GM18502 (cell line): ENCODE data around the gene SLCO2A1.
"Not testable (repeated sequence)": the region's sequence is repeated elsewhere in the genome, so short reads cannot be mapped to it uniquely, and the experiment has no call there.

Experiments
- ATAC-seq: cut with Tn5 transposase; IDR thresholded peaks from one replicate; pipeline ENCODE4 v1.9.1; 2021; ENCODE audit warnings: mild to moderate bottlenecking; ENCODE audit not compliant: unreplicated experiment, poor library complexity

Gene SLCO2A1

DNA sequence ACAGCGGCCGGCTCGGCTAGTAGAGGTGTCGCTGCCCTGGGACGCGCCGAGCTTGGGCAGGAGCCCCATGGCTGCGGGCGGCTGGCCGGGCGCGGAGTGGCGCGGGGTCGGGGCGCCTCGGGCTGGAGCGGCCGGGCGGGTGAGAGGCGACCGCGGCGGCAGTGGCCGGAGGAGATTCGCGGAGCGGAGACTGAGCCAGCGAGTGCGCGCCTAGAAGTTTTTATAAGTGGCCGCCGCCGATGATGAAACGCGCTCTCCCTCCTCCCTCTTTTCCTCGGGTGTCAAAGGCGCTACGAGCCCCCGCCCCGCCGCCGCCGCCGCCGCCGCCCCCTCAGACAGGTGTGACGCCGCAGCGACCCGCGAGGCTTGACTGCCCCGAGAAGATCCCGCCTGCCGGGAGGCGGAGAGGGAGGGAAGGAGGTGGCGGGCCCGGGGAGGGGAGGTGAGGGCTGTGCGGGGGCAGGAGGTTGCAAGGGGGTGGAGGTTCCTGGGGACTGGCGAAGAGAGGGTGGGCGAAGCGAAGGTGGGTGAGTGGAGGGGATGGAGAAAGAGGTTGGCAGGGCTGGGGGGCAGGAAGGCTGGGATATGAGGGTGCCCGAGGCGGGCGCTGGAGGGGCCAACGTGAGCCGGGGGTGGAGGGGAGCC lies at the start of gene SLCO2A1:
SLCO2A1 (minus strand) TSS at position 192 of the 645 bp plus-strand sequence; CDS start at position 69, 123 bp downstream.
- no peak for ATAC-seq

DNA sequence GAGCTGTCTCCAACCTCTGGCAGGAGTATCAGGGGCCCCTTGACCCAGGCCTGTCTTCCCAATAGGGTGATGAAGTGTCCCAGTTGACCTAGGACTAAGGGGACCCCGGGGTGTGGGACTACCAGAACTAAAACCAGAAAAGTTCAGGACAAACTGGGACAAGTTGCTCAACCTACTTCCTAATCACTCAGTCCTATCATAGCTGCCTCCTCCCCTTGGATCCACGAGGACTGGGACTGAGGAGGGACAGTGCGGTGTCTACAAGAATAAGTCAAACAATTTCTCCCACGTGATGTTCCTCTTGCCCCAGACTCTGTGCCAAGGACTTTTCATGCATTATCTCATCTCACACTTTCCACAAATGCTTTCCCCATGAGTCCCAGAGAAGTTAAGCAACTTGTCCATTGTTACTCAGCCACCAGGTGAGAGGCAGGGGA lies 49.4 kb upstream of the SLCO2A1 start:
- no peak for ATAC-seq

DNA sequence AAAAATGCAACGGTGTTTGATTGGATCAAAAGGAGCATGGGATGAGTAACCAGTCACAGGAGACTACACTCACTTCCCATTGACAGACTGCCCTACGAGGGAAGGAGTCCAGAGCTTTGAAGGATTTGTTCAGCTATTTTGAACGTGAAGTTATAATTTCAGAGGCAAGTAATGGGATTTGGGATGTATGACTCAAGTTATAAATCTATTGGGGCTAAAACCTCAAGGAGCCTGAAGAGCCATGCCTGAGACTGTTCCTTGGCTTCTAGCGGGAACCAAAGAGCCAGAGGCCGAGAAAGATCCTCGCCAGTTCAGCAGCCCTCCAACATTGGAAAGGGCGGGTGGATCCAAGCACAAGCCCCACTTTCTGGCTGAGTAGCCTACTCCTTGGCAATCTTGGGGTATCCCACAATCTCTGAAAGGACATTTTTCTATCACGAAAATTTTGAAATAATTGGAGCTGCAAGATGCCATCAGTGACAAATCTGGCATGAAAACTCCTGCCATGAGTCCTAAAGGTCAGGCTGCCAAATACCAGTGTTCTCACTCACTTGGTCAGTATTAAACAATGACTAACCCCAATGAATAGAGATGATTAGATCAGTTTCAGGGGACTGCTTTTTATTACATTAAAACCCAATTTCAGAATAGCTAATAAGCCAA lies 48.6 kb upstream of the SLCO2A1 start:
- ATAC-seq: no peak

DNA sequence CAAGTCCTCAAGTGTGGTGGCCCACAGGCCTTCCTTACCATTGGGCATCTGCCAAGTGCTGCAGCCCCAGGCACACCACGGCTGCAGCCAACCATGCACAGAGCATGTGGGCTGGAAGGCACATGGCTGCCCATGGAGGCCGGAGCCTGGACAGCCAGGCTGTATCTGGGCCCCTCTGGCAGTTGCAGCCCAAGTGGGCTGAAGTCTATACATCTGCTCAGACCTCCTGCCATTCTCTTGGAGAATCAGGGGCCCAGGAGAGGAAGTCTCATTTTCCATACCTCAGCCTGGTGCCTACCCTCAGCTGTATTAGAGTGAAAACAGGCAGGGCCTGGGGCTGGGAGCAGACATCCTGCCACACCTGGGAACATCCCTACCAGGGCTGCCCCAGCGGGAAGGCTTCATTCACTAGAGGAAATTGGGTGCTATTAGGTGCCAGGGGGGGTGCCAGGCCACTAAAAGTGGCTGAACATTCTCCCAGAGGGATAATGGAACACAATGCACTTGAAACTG lies 48.0 kb upstream of the SLCO2A1 start:
- no peak for ATAC-seq

DNA sequence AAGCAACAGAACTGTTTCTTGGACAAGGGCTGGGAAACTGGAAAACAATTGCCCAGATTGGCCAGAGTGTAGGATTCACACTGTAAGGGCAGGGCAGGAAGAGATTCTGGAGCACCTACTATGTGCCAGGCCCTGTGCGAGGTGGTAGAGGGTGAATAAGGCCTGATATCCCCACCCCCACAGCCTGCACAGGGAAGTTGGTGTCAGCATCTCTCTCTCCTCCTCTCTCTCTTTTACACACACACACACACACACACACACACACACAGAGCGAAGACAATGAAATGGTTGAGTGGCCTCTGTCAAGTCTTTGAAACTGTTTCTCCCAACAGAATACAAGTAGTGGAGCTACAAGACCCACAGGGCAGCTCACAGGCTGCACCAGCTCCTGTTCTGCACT lies 47.1 kb upstream of the SLCO2A1 start:
- no peak for ATAC-seq

DNA sequence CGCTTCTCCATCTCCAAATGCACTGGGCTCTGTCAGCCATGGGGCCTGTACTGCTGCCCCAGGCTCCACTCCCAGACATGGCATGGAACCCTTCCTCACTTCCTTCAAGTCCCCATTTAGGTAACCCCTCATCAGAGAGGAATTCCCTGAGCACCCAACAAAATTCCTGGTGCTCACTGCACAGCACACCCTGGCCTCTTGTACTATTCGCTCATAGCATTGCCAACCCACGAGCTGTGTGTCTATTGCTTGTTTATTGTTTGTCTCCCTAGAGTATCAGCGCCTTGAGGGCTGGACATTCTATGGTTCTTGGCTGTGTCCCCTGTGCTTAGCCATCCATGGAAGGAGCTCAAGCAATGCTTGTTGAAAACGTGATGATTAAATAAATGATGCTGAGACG lies 46.1 kb upstream of the SLCO2A1 start:
- ATAC-seq: no peak

DNA sequence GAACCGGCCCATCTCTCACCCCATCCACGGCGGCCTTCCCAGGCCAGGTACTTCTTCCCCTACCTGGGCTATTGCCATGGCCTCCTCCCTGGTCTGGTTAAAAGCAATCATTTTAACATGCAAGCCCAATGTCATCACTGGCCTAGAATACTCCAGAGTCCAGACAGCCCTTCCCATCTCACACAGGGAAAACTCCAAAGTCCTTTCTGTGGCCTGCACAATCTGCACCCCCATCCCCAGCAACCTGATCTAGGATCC lies 45.8 kb upstream of the SLCO2A1 start:
- no peak for ATAC-seq

DNA sequence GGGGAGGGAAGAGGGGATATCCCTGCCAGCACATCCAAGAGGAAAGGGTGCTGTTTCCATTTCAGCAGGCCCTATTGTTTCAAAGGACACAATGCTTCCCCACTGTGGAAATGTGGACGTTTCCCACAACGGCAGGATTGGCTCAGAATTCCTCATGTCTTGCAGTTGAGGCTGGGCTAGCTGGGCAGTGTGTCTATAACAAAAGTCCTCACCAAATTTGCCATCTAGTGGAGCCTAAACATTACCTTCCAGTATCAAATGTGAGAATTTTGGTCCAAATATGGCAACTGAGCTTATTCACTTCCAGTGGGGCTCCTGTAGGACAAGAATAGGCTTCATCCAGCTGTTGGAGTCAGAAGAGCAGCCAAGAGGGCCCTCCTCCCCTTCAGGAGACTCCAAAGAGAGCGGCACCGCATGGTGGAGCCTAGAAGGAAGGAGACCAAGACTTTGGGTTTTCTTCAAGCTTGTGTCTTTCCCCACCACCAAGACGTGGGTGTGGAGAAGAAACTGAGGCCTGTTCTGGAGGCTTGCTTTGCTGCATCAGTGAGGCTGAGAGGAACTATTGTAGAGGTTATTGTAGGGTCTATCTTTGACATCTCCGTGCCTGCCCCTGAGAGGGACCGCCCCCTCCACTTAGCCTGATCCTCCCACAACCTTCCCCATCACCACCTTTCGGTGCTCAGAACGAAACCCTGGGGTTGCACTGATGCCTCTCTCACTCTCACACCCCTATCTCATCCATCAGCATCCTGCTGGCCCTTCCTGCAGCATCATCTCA lies 45.3 kb upstream of the SLCO2A1 start:
- no peak for ATAC-seq

DNA sequence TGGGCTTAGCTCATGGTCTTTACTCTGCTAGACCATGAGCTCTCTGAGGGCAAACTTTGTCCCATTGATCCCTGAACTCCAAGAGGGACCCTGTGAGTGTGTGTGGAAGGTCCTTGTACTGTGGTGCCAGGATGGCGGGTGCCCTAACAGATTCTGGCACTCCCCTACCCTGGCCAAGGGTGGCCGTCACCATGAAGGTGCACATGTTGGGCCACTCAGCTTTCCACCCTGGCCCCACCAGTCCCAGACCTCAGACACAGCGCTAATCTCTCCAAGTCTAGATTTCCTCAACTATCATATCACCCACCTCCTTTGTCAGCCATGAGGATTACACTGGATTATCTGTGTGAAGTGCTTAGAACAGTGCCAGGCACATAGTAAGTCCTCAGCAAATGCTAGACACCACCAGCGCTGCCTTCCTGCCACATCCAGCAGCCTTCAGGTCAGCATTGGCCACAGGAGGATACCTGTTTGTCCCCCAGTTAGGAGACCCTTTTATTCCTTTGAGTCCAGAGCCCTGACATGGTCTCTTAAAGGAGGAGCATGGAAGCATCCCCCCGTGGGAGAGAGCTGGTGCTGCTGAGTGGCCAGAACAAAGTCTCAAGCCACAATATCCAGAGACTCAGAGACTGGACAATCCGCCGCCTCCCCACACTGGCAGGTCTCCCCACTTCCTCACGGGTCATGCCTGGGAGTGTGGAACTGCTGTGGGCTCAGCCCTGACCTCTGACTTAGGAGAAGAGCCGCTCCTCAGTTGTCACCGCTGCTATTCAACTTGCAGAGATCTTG lies 44.5 kb upstream of the SLCO2A1 start:
- no peak for ATAC-seq

DNA sequence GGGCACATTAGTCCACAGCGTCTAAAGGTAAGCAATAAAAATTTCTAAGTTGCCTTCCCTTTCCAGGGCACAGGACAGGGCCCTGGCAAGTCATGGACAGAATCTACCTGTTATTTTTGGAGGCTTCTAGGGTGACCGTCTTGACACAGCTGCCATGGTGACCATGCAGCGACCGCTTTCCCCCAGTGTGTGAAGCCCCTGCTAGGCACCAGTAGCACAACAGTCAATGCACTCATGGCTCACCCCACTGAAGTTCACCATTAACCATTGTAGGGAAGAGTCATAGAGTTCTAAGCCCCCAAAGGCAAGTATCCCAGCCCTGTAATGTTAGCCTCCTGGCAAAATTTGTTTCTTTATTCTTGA lies 43.8 kb upstream of the SLCO2A1 start:
- ATAC-seq: no peak

DNA sequence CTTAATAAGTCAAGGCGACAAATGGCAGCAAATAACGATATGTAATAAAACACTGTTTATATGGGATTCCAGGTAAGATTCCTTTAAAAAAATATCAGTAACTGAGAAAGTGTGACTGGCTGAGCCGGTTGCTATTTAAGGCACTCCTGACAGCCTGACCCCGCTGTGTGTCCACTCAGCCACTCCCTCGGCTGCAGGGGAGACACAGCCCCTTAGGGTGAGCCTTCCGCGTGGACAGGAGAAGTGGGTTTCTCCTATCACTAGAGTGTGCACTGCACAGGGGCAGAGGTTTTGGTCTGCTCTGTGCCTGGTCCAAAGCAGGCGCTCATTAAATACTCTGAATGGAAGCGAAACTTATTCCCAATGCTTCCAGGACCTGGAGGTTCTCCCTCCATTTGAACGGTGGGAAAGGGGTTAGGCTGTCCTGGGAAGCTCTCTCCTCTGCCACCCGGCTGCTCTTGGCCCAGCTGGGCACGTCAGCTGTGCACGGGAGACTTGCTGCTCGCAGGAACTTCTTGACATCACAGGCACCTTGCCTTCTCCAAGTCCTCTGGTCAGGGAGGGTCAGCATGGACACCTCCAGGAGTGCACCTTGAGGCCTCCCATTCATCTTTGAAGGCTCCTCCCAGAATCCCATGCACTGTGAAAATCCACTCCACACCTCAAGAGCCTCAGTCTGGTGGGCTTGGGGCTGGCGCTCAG lies 43.3 kb upstream of the SLCO2A1 start:
- ATAC-seq: no peak

DNA sequence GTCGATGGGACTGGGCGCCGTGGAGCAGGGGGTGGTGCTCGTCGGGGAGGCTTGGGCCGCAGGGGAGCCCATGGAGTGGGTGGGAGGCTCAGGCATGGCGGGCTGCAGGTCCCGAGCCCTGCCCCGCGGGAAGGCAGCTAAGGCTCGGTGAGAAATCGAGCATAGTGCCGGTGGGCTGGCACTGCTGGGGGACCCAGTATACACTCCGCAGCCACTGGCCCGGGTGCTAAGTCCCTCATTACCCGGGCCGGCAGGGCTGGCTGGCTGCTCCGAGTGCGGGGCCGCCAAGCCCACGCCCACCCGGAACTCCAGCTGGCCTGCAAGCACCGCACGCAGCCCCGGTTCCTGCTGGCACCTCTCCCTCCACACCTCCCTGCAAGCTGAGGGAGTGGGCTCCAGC lies 40.6 kb upstream of the SLCO2A1 start:
- not testable (repeated sequence) for ATAC-seq

DNA sequence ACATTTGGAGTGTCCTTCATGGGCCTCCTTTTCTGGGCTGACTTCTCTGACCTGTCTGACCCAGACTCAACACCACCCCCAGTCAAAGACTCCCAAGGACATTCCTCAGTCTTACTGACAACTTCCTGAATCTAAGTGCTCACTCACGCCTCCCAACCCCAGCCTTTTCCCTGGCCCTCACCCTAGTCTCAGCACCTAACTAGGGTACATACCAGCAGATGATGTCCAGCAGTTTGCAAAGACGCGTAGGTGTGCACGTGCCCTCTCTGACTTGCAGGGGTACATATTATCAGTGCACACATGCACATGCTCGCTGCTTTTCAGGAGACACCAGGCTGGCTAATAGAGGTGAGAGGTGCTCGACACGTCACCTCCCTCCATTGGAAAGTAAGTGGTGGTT lies 38.7 kb upstream of the SLCO2A1 start:
- no peak for ATAC-seq

DNA sequence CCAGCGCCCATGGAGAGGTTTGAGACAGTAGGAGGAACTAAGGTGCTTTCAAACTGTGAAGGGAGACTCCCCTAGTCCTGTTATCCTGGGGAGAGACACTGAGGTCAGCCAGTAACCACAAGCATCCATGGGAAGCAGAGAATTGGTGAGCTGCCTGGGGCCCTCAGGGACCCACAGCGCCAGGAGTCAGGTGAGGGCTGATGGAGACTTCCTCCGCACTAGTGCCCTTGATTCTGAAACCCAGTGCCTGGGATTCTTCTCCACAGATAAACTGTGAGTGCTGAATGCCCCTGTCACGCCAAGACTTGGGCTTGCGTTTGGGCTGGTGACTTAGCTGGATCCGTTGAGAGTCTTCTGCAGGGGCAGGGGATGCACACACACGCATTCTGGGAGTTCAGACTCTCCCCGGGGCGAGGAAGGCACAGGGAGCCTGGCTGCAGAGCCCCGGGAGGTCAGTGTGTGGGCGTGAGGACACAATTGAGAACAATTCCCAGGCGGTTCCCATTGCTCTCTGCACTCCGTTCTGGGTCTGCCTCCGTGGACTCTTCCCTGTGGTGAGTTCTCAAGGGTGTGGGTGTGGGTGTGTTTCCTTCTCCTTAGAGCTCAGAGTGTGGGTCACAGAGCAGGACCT lies 37.9 kb upstream of the SLCO2A1 start:
- no peak for ATAC-seq

DNA sequence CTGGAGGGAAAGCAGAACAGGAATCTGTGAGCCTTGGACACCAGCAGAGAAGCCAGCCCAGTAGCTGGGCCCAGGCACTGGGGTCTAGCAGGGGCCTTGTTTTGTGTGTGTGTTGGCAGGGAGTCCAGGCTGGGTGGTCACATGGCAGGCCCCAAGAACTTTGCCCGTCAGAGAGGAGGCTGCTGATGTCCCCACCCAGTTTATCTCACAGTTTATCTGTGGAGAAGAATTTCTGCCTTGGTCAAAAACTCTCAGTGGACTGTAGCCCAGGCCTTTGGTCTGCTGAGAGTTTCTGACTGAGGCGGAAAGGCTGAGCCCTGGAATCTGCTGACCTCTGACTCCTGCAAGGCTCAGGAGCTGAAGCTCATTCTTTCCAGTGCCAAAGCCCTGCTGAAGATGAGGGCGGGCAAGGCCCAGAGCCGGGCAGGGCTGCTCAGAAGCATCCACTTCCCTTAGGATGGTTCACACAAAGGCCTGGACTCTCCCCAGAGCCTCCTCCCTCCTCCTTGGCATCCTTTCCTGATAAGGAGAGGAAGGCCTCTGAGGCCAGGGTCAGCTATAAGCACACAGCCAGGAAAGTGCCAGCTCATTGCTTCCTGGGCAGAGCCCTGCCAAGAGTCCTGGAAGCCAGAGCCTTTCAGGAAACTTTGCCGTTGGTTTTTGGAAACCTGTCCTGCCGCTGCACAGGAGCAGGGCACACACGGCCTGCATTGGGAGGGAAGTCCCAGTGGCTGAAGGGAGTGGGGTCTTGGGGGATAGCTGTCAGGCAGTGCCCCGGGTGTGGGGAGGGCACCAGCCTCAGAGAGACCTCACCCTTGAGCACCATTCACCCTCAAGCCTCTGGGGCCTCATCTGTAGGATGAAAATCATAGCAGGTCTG lies 37.2 kb upstream of the SLCO2A1 start:
- no peak for ATAC-seq

DNA sequence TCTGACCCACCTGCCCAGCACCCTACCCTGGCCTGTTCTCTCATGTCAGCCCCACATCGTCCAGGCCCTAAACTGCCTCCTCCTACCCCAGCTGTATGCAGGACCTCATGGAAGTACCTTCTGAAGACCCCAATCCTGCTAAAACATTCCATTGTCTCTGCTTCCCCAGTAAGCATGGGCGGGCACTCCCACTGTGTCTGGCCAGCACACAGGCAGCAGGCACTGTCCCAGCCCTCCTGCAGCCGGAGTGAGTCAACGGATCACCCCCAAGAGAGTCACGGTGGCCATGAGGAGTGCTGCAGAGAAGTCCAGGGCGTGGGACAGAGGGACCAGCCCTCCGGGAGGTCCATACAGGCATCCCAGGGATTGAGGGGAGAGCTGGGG lies 36.4 kb upstream of the SLCO2A1 start:
- ATAC-seq: no peak

DNA sequence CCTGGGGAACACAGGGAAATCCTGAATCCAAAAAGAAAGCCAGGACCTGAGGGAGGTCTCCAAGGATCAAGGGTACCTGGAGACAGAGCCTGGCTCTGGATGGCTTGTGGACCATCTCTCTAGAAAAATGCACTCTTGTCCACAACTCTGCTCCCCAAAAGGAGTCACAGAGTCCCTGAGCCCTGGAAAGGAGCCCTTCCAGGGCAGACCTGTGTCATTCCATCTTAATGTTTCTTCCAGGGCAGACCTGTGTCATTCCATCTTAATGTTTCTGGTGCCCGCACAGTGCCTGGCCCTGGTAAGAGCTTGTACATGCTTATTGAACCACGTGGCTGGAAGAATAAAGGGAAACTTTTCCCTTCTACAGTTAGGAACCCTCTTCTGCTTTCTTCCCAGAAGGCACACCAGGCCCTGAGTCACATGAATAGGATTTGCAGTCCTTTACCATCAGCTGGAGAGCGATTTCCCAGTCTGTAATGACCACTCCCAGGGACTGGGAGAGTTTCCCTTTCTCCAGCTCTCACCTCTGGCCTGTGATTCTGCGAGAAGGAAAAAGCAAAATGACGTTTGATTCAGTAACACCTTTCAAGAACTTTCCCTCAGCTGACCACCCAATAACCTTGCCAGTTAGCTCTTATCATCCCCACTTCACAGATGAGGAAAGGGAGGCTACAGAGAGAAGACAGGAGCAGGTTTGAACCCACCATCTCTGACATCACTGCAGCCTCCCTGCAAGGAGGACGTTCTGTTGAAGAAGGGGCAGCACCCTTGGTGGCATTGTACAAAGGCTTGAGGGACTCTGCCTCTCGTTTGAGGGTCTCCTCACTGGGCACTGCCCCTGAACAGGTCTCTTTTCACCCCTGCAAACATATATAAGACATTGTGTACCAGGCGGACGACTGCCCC lies 35.8 kb upstream of the SLCO2A1 start:
- ATAC-seq: no peak

DNA sequence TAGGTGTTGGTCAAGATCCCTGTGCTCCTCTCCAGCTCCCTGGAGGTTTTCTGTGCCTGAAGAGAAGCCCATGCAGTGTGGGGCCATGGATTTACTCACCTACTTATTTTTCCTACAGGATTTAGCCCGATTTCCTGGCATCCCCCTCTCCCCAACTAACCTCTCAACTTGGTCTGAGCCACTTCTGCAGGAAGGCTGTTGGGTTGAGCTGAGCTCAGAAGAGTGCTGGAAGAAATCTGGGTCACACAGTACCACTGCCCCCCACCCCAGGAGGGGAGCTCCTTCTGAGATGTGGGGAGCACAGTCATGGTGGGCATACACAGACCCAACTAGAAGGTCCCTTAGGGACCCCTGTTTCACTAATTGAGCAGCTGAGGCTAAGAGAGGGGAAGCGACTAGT lies 34.4 kb upstream of the SLCO2A1 start:
- no peak for ATAC-seq
